SK-N-SH (cell line): ENCODE results near the gene TMPRSS11F.

Source experiments
- EP300 ChIP-seq, 2 experiments: IDR thresholded peaks; 2 replicates each; pipeline versions ENCODE4 v1.4.0 to v1.6.1; 2012; ENCODE audit warnings: borderline replicate concordance in 1 of 2, low read depth in 1 of 2, low read length in 1 of 2
- EZH2phosphoT487 ChIP-seq: fragments of 200-600 bp; sonication (generic); IDR thresholded peaks from 2 replicates; pipeline ENCODE4 v1.6.1; 2017; ENCODE audit warnings: low read depth, mixed run types, mild to moderate bottlenecking, antibody characterized with exemption, moderate library complexity, borderline replicate concordance
- FOXM1 ChIP-seq: IDR thresholded peaks from 2 replicates; pipeline ENCODE4 v1.4.0; 2012; ENCODE audit warnings: low read depth, mild to moderate bottlenecking
- GABPA ChIP-seq: IDR thresholded peaks from 2 replicates; pipeline ENCODE4 v1.4.0; 2012; ENCODE audit warnings: low read depth, mild to moderate bottlenecking
- NFIC ChIP-seq: IDR thresholded peaks from 2 replicates; pipeline ENCODE4 v1.4.0; 2012; ENCODE audit warnings: borderline replicate concordance
- POLR2AphosphoS5 ChIP-seq: IDR thresholded peaks from 2 replicates; pipeline ENCODE4 v1.6.1; 2012; ENCODE audit warnings: low read depth, low read length
- RCOR1 ChIP-seq: fragments of 150-350 bp; IDR thresholded peaks from 2 replicates; pipeline ENCODE4 v1.6.1; 2017; ENCODE audit warnings: antibody characterized with exemption, low read length
- SMC3 ChIP-seq: IDR thresholded peaks from 2 replicates; pipeline ENCODE4 v1.6.1; 2012; ENCODE audit warnings: low read depth, low read length, improper control_type of control experiment
- ZBTB33 ChIP-seq: IDR thresholded peaks from 2 replicates; pipeline ENCODE4 v1.4.0; 2012; ENCODE audit warnings: low read depth, borderline replicate concordance
- TF ChIP-seq, protein P1 (sequence below): fragments of 200-600 bp; sonication (generic); IDR thresholded peaks from 2 replicates; pipeline ENCODE4 v1.6.1; 2017; ENCODE audit warnings: antibody characterized with exemption, mild to moderate bottlenecking, moderate library complexity
- TF ChIP-seq, protein P2 (sequence below): IDR thresholded peaks from 2 replicates; pipeline ENCODE4 v1.6.1; 2012; ENCODE audit warnings: mild to moderate bottlenecking, low read depth, low read length, moderate library complexity
- TF ChIP-seq, protein P3 (sequence below): IDR thresholded peaks from 2 replicates; pipeline ENCODE4; 2012

DNA sequence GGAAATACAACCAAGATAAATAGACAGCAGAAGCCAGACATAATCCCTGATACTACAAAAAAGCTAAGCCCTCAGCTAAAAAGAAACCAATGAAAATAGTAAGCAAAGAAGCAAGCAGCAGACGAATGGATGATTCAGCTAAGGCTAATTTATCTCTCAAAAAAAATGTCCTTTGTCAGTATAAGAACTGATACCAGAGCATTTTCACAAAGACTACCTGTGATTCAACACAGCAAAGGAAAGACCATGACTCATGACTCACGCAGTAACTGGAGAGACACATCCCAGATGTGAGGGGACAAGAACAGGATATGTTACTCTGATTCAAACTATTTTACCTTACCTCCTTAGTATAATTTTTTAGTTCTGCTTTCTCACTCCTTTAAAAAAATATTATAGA, 22.7 kb upstream of the TMPRSS11F start:
- TF ChIP-seq, protein P1, sequence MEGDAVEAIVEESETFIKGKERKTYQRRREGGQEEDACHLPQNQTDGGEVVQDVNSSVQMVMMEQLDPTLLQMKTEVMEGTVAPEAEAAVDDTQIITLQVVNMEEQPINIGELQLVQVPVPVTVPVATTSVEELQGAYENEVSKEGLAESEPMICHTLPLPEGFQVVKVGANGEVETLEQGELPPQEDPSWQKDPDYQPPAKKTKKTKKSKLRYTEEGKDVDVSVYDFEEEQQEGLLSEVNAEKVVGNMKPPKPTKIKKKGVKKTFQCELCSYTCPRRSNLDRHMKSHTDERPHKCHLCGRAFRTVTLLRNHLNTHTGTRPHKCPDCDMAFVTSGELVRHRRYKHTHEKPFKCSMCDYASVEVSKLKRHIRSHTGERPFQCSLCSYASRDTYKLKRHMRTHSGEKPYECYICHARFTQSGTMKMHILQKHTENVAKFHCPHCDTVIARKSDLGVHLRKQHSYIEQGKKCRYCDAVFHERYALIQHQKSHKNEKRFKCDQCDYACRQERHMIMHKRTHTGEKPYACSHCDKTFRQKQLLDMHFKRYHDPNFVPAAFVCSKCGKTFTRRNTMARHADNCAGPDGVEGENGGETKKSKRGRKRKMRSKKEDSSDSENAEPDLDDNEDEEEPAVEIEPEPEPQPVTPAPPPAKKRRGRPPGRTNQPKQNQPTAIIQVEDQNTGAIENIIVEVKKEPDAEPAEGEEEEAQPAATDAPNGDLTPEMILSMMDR: no peak
- TF ChIP-seq RCOR1 (no peak), SMC3 (no peak), GABPA (no peak), ZBTB33 (no peak), EP300 (IDR thresholded peaks at IDR 0.05; ENCODE audit: borderline replicate concordance in 1 of 2, low read depth in 1 of 2, low read length in 1 of 2) (no peak), EZH2phosphoT487 (no peak), POLR2AphosphoS5 (no peak), FOXM1 (no peak), NFIC (no peak)
- TF ChIP-seq, protein P2, sequence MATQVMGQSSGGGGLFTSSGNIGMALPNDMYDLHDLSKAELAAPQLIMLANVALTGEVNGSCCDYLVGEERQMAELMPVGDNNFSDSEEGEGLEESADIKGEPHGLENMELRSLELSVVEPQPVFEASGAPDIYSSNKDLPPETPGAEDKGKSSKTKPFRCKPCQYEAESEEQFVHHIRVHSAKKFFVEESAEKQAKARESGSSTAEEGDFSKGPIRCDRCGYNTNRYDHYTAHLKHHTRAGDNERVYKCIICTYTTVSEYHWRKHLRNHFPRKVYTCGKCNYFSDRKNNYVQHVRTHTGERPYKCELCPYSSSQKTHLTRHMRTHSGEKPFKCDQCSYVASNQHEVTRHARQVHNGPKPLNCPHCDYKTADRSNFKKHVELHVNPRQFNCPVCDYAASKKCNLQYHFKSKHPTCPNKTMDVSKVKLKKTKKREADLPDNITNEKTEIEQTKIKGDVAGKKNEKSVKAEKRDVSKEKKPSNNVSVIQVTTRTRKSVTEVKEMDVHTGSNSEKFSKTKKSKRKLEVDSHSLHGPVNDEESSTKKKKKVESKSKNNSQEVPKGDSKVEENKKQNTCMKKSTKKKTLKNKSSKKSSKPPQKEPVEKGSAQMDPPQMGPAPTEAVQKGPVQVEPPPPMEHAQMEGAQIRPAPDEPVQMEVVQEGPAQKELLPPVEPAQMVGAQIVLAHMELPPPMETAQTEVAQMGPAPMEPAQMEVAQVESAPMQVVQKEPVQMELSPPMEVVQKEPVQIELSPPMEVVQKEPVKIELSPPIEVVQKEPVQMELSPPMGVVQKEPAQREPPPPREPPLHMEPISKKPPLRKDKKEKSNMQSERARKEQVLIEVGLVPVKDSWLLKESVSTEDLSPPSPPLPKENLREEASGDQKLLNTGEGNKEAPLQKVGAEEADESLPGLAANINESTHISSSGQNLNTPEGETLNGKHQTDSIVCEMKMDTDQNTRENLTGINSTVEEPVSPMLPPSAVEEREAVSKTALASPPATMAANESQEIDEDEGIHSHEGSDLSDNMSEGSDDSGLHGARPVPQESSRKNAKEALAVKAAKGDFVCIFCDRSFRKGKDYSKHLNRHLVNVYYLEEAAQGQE: no peak
- TF ChIP-seq, protein P3, sequence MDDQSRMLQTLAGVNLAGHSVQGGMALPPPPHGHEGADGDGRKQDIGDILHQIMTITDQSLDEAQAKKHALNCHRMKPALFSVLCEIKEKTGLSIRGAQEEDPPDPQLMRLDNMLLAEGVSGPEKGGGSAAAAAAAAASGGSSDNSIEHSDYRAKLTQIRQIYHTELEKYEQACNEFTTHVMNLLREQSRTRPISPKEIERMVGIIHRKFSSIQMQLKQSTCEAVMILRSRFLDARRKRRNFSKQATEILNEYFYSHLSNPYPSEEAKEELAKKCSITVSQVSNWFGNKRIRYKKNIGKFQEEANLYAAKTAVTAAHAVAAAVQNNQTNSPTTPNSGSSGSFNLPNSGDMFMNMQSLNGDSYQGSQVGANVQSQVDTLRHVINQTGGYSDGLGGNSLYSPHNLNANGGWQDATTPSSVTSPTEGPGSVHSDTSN: peak; percentile 24; the same call in 1 of the 2 replicates
